ENCODE results near the gene SEMA6B.

DNA sequence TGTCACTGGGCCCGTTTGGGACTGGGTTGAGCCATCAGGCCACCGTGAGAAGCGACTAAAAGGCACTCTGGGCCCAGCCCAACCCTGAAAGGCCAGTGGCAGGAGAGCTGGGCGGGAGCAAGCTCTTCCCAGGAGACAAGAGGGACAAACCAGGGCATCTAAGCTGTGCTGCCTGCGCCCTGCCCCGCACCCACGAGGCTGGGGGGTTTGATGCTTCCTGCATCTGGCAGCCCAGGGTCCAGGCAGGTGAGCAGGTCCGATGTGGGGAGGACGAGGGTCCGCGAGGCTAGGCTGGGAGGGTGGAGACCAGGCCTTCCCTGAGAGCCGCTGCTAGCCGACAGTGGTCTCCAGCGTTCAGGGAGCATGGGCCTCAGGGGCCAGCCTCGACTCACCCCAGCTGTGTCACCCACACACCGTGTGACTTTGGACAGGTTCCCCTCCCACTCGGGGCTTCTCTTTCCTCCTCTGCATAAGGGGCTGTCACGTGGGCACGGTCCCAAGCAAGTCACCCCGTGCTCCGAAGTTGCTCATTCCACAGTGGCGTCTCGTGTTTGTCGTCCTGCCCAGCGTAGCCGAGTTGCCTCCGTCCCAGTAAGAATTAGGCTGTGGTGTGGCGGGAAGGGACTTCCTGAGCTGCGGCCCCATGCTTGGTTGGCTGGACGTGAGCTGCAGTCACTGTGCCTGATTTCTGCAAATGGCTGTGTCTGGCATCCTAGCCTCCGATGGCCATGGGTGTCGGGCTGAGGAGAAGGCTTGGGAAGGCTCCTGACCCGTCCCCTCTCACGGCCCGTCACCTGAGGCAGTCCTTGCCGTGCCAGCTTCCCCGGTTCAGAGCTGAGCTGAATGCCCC, 57.0 kb downstream of the SEMA6B start:
- TF ChIP-seq, protein P1, sequence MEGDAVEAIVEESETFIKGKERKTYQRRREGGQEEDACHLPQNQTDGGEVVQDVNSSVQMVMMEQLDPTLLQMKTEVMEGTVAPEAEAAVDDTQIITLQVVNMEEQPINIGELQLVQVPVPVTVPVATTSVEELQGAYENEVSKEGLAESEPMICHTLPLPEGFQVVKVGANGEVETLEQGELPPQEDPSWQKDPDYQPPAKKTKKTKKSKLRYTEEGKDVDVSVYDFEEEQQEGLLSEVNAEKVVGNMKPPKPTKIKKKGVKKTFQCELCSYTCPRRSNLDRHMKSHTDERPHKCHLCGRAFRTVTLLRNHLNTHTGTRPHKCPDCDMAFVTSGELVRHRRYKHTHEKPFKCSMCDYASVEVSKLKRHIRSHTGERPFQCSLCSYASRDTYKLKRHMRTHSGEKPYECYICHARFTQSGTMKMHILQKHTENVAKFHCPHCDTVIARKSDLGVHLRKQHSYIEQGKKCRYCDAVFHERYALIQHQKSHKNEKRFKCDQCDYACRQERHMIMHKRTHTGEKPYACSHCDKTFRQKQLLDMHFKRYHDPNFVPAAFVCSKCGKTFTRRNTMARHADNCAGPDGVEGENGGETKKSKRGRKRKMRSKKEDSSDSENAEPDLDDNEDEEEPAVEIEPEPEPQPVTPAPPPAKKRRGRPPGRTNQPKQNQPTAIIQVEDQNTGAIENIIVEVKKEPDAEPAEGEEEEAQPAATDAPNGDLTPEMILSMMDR (IDR thresholded peaks at IDR 0.05 in 2 of 3, conservative IDR thresholded peaks at IDR 0.05 in 1 of 3; ENCODE audit: control insufficient read depth in 2 of 3, extremely low read depth in 1 of 3, insufficient read depth in 1 of 3, low read depth in 3 of 3, low read length in 3 of 3): no peak
- TF ChIP-seq TARDBP (IDR thresholded peaks at IDR 0.05; ENCODE audit: borderline replicate concordance) (no peak), STAT1 (conservative IDR thresholded peaks at IDR 0.05) (no peak), FOXM1 (IDR thresholded peaks at IDR 0.05; ENCODE audit: low read depth, low read length) (no peak), BCLAF1 (IDR thresholded peaks at IDR 0.05) (no peak), POLR2A (IDR thresholded peaks at IDR 0.05; ENCODE audit: low read depth, low read length) (no peak), GABPA (IDR thresholded peaks at IDR 0.05; ENCODE audit: low read depth) (no peak), YY1 (IDR thresholded peaks at IDR 0.05; ENCODE audit: low read depth, low read length) (no peak), MXI1 (IDR thresholded peaks at IDR 0.05; ENCODE audit: low read depth, low read length) (no peak), MYC (IDR thresholded peaks at IDR 0.05; ENCODE audit: insufficient read depth, insufficient read length, insufficient replicate concordance, low read length, severe bottlenecking) (no peak), ZNF592 (IDR thresholded peaks at IDR 0.05) (no peak), TAF1 (IDR thresholded peaks at IDR 0.05; ENCODE audit: borderline replicate concordance, low read depth, low read length) (no peak)
- TF ChIP-seq, protein P2, sequence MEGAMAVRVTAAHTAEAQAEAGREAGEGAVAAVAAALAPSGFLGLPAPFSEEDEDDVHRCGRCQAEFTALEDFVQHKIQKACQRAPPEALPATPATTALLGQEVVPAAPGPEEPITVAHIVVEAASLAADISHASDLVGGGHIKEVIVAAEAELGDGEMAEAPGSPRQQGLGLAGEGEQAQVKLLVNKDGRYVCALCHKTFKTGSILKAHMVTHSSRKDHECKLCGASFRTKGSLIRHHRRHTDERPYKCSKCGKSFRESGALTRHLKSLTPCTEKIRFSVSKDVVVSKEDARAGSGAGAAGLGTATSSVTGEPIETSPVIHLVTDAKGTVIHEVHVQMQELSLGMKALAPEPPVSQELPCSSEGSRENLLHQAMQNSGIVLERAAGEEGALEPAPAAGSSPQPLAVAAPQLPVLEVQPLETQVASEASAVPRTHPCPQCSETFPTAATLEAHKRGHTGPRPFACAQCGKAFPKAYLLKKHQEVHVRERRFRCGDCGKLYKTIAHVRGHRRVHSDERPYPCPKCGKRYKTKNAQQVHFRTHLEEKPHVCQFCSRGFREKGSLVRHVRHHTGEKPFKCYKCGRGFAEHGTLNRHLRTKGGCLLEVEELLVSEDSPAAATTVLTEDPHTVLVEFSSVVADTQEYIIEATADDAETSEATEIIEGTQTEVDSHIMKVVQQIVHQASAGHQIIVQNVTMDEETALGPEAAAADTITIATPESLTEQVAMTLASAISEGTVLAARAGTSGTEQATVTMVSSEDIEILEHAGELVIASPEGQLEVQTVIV (IDR thresholded peaks at IDR 0.05; ENCODE audit: borderline replicate concordance, partially characterized antibody): no peak
- TF ChIP-seq, protein P3, sequence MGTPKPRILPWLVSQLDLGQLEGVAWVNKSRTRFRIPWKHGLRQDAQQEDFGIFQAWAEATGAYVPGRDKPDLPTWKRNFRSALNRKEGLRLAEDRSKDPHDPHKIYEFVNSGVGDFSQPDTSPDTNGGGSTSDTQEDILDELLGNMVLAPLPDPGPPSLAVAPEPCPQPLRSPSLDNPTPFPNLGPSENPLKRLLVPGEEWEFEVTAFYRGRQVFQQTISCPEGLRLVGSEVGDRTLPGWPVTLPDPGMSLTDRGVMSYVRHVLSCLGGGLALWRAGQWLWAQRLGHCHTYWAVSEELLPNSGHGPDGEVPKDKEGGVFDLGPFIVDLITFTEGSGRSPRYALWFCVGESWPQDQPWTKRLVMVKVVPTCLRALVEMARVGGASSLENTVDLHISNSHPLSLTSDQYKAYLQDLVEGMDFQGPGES (IDR thresholded peaks at IDR 0.05): no peak

Data from GM12878 (cell line).